ENCODE data around the gene CHCT1.

The CHCT1 gene

GRCh38 chr17:60421273-60422161 lies 772 bp upstream of the CHCT1 start:
- H3K27ac ChIP-seq (ENCODE audit: low read depth, low read length, poor library complexity, severe bottlenecking): no peak overlapping the region
- H3K79me2 ChIP-seq (ENCODE audit: insufficient read depth, low read length): no peaks in the 10 kb centered on the region
- no peaks in the 10 kb centered on the region for H3K9me2 ChIP-seq (ENCODE audit: low read depth, low read length)
- H4K20me1 ChIP-seq (ENCODE audit: insufficient read depth, low read length): no peaks in the 10 kb centered on the region
- peak overlapping the region; percentile 72 for H3K9ac ChIP-seq (ENCODE audit: low read length)
- H2AFZ ChIP-seq (ENCODE audit: low read length): peak overlapping the region; percentile 4
- no peaks in the 10 kb centered on the region for H3K9me3 ChIP-seq (ENCODE audit: low read length)
- peaks cover 16% of the 10 kb centered on the region for H3K4me1 ChIP-seq (ENCODE audit: insufficient read depth, low read length, severe bottlenecking)
- no peaks in the 10 kb centered on the region; the same call in 1 of the 2 replicates for H3K36me3 ChIP-seq (ENCODE audit: insufficient read depth, low read length)
- H3K27me3 ChIP-seq (ENCODE audit: insufficient read depth, low read length): peaks cover 2% of the 10 kb centered on the region; the same call in 1 of the 2 replicates
- H3F3A ChIP-seq (ENCODE audit: insufficient read depth, low read length): no peaks in the 10 kb centered on the region
- no peak for TF ChIP-seq EZH2 (IDR thresholded peaks at IDR 0.05; ENCODE audit: borderline replicate concordance, low read length)
- TF ChIP-seq, protein P1, sequence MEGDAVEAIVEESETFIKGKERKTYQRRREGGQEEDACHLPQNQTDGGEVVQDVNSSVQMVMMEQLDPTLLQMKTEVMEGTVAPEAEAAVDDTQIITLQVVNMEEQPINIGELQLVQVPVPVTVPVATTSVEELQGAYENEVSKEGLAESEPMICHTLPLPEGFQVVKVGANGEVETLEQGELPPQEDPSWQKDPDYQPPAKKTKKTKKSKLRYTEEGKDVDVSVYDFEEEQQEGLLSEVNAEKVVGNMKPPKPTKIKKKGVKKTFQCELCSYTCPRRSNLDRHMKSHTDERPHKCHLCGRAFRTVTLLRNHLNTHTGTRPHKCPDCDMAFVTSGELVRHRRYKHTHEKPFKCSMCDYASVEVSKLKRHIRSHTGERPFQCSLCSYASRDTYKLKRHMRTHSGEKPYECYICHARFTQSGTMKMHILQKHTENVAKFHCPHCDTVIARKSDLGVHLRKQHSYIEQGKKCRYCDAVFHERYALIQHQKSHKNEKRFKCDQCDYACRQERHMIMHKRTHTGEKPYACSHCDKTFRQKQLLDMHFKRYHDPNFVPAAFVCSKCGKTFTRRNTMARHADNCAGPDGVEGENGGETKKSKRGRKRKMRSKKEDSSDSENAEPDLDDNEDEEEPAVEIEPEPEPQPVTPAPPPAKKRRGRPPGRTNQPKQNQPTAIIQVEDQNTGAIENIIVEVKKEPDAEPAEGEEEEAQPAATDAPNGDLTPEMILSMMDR (IDR thresholded peaks at IDR 0.05; ENCODE audit: low read length): peak; percentile 100
- peak overlapping the region; percentile 69 for H3K4me3 ChIP-seq (ENCODE audit: low read depth, low read length, poor library complexity, severe bottlenecking)
- H3K4me2 ChIP-seq (ENCODE audit: low read length): peak overlapping the region; percentile 88

GRCh38 chr17:60423865-60424264 lies 1.6 kb downstream of the CHCT1 start:
- Histone ChIP-seq H3K4me3 (ENCODE audit: low read depth, low read length, poor library complexity, severe bottlenecking) (no peak overlapping the region), H4K20me1 (ENCODE audit: insufficient read depth, low read length) (no peaks in the 10 kb centered on the region), H3K36me3 (ENCODE audit: insufficient read depth, low read length) (no peaks in the 10 kb centered on the region; the same call in 1 of the 2 replicates), H3K79me2 (ENCODE audit: insufficient read depth, low read length) (no peaks in the 10 kb centered on the region), H3K27ac (ENCODE audit: low read depth, low read length, poor library complexity, severe bottlenecking) (no peak overlapping the region), H3F3A (ENCODE audit: insufficient read depth, low read length) (no peaks in the 10 kb centered on the region), H3K9me3 (ENCODE audit: low read length) (no peaks in the 10 kb centered on the region), H3K9me2 (ENCODE audit: low read depth, low read length) (no peaks in the 10 kb centered on the region), H2AFZ (ENCODE audit: low read length) (no peak overlapping the region), H3K4me1 (ENCODE audit: insufficient read depth, low read length, severe bottlenecking) (peaks cover 16% of the 10 kb centered on the region), H3K27me3 (ENCODE audit: insufficient read depth, low read length) (peaks cover 5% of the 10 kb centered on the region; the same call in 1 of the 2 replicates), H3K9ac (ENCODE audit: low read length) (no peak overlapping the region), H3K4me2 (ENCODE audit: low read length) (no peak overlapping the region)
- TF ChIP-seq, protein P1 (IDR thresholded peaks at IDR 0.05; ENCODE audit: low read length): no peak
- no peak for TF ChIP-seq EZH2 (IDR thresholded peaks at IDR 0.05; ENCODE audit: borderline replicate concordance, low read length)

- Histone ChIP-seq H3K9ac (ENCODE audit: low read length) (no peak overlapping the region), H4K20me1 (ENCODE audit: insufficient read depth, low read length) (no peaks in the 10 kb centered on the region), H3K9me3 (ENCODE audit: low read length) (no peaks in the 10 kb centered on the region), H3K9me2 (ENCODE audit: low read depth, low read length) (no peaks in the 10 kb centered on the region), H3K4me3 (ENCODE audit: low read depth, low read length, poor library complexity, severe bottlenecking) (no peak overlapping the region), H3K36me3 (ENCODE audit: insufficient read depth, low read length) (no peaks in the 10 kb centered on the region; the same call in 1 of the 2 replicates), H3K79me2 (ENCODE audit: insufficient read depth, low read length) (no peaks in the 10 kb centered on the region), H3K4me1 (ENCODE audit: insufficient read depth, low read length, severe bottlenecking) (peaks cover 16% of the 10 kb centered on the region), H3K27ac (ENCODE audit: low read depth, low read length, poor library complexity, severe bottlenecking) (no peak overlapping the region), H3K27me3 (ENCODE audit: insufficient read depth, low read length) (peaks cover 5% of the 10 kb centered on the region), H3F3A (ENCODE audit: insufficient read depth, low read length) (no peaks in the 10 kb centered on the region), H3K4me2 (ENCODE audit: low read length) (no peak overlapping the region), H2AFZ (ENCODE audit: low read length) (no peak overlapping the region)
- TF ChIP-seq EZH2 (IDR thresholded peaks at IDR 0.05; ENCODE audit: borderline replicate concordance, low read length): no peak
- TF ChIP-seq, protein P1 (IDR thresholded peaks at IDR 0.05; ENCODE audit: low read length): no peak
Measured at GRCh38 chr17:60425626-60426025, 3.3 kb downstream of the CHCT1 start.

Data from OCI-LY1 (cell line).